Endothelial cell of umbilical vein (primary cell): Measurements from ENCODE around the gene TTLL13. TPM values are rescaled to one million over a fixed set of nuclear protein-coding genes. Genes with fewer than 3 reads are reported as not detected.

Source experiments
- BruUV-seq: library from RNA; stranded (reverse); fragments of 400-500 nt; replicated peaks from 2 replicates; lab custom pipeline; 2021; lab: Mats Ljungman, UMichigan
- CTCF ChIA-PET: fragments of 300-600, 350-600 bp; sonication (Branson Sonifier 250); formaldehyde crosslinking; loops from one replicate; lab custom pipeline; 2021; ENCODE audit warnings: antibody characterized with exemption, inconsistent platforms; lab: Charles Lee
- POLR2A ChIA-PET: fragments of 300-600, 350-600 bp; sonication (Branson Sonifier 250); formaldehyde crosslinking; loops from one replicate; lab custom pipeline; 2021; ENCODE audit warnings: antibody characterized with exemption, inconsistent platforms; lab: Charles Lee
- DNase-seq: peaks from one replicate; pipeline ENCODE4 v3.0.0-alpha.2; 2011; ENCODE audit warnings: low read depth, low spot score
- FAIRE-seq: peaks from 2 replicates; lab custom pipeline; 2011; peaks lifted over from hg19 to GRCh38; lab: Jason Lieb, UNC
- H2AFZ ChIP-seq: 2 replicates; pipeline ENCODE4 v1.6.0; 2012; ENCODE audit warnings: low read depth, low read length, control low read depth, inconsistent platforms
- H3K27ac ChIP-seq: 2 replicates; pipeline ENCODE4 v1.5.1; 2011; ENCODE audit warnings: low read depth, mild to moderate bottlenecking, control low read depth, low read length, moderate library complexity; ENCODE audit not compliant: insufficient read depth
- H3K27me3 ChIP-seq, 2 experiments: 2 replicates each; pipeline versions ENCODE4 v1.6.0 to v1.6.1; 2011; ENCODE audit warnings: low read length in 2 of 2, mixed read lengths in 1 of 2; ENCODE audit not compliant: control insufficient read depth in 2 of 2, insufficient read depth in 2 of 2
- H3K36me3 ChIP-seq, 2 experiments: 2 replicates in 1 of 2; 3 replicates in 1 of 2; pipeline ENCODE4 v1.5.1; 2011; ENCODE audit warnings: low read length in 2 of 2, mild to moderate bottlenecking in 1 of 2, moderate library complexity in 1 of 2; ENCODE audit not compliant: control insufficient read depth in 2 of 2, insufficient read depth in 2 of 2; ENCODE audit errors: extremely low read depth in 1 of 2
- H3K4me1 ChIP-seq: 3 replicates; pipeline ENCODE4 v1.5.1; 2011; ENCODE audit warnings: mild to moderate bottlenecking, low read length; ENCODE audit not compliant: control insufficient read depth, insufficient read depth; ENCODE audit errors: extremely low read depth
- H3K4me2 ChIP-seq: 2 replicates; pipeline ENCODE4 v1.6.1; 2011; ENCODE audit warnings: low read length, control low read depth, mixed read lengths; ENCODE audit not compliant: insufficient read depth
- H3K4me3 ChIP-seq, 3 experiments: fragments of 200-600 bp in 1 of 3; sonication (generic), shearing (Covaris generic) in 1 of 3; replicated peaks in 1 of 3; 2 replicates each; pipeline ENCODE4 v1.5.1; 2011 to 2016; ENCODE audit warnings: control low read depth in 3 of 3, low read length in 3 of 3, mild to moderate bottlenecking in 2 of 3, inconsistent platforms in 1 of 3, low read depth in 1 of 3, moderate library complexity in 1 of 3; ENCODE audit not compliant: insufficient read depth in 1 of 3
- H3K79me2 ChIP-seq: 2 replicates; pipeline ENCODE4 v1.6.0; 2012; ENCODE audit warnings: low read length, inconsistent platforms; ENCODE audit not compliant: control insufficient read depth, insufficient read depth
- H3K9ac ChIP-seq: replicated peaks from 2 replicates; pipeline ENCODE3; 2011; ENCODE audit warnings: low read length, control low read depth; ENCODE audit not compliant: insufficient read depth; ENCODE audit errors: extremely low read depth
- H3K9me1 ChIP-seq: replicated peaks from 3 replicates; pipeline ENCODE4 v1.6.0; 2011; ENCODE audit warnings: mild to moderate bottlenecking, low read length; ENCODE audit not compliant: control insufficient read depth, insufficient read depth; ENCODE audit errors: extremely low read depth
- H3K9me3 ChIP-seq: replicated peaks from 2 replicates; pipeline ENCODE4 v1.5.1; 2012; ENCODE audit warnings: low read length, inconsistent platforms; ENCODE audit not compliant: control insufficient read depth, insufficient read depth
- H4K20me1 ChIP-seq: replicated peaks from 2 replicates; pipeline ENCODE3; 2011; ENCODE audit warnings: mild to moderate bottlenecking, low read length; ENCODE audit not compliant: control insufficient read depth, insufficient read depth; ENCODE audit errors: extremely low read depth
- CTCF ChIP-seq, 2 donors: IDR thresholded peaks; 1 replicate in 1 of 2; 2 replicates in 1 of 2; pipeline ENCODE4 v1.5.1; 2011; ENCODE audit warnings: low read length in 2 of 2, mild to moderate bottlenecking in 2 of 2, moderate library complexity in 2 of 2, control low read depth in 1 of 2, inconsistent platforms in 1 of 2, low read depth in 1 of 2; ENCODE audit not compliant: insufficient read depth in 1 of 2; ENCODE audit errors: extremely low read depth in 1 of 2
- EZH2 ChIP-seq: IDR thresholded peaks from 2 replicates; pipeline ENCODE4 v1.6.1; 2012; ENCODE audit warnings: borderline replicate concordance, low read depth, mild to moderate bottlenecking, moderate library complexity, low read length, inconsistent platforms; ENCODE audit not compliant: severe bottlenecking
- FOS ChIP-seq: IDR thresholded peaks from 2 replicates; pipeline ENCODE4 v1.6.1; 2011; ENCODE audit warnings: mild to moderate bottlenecking, low read length, moderate library complexity, borderline replicate concordance; ENCODE audit not compliant: insufficient read depth
- GATA2 ChIP-seq: IDR thresholded peaks from 2 replicates; pipeline ENCODE4 v1.7.0; 2011; ENCODE audit warnings: low read depth, mild to moderate bottlenecking, moderate library complexity, mixed read lengths, low read length; ENCODE audit not compliant: insufficient read length, insufficient read depth
- JUN ChIP-seq: IDR thresholded peaks from 2 replicates; pipeline ENCODE4 v1.6.1; 2011; ENCODE audit warnings: borderline replicate concordance, low read depth; ENCODE audit not compliant: insufficient read length, insufficient read depth
- MAX ChIP-seq: IDR thresholded peaks from 2 replicates; pipeline ENCODE4 v1.6.1; 2011; ENCODE audit not compliant: insufficient read depth, insufficient read length
- MYC ChIP-seq: IDR thresholded peaks from one replicate; pipeline ENCODE4 v1.6.1; 2011; ENCODE audit warnings: mild to moderate bottlenecking, low read depth, low read length
- POLR2A ChIP-seq: IDR thresholded peaks from 2 replicates; pipeline ENCODE4 v1.6.1; 2012; ENCODE audit warnings: low read depth, mild to moderate bottlenecking, control low read depth, low read length
- POLR2AphosphoS5 ChIP-seq: IDR thresholded peaks from 2 replicates; pipeline ENCODE4 v1.6.1; 2012; ENCODE audit warnings: low read depth, mild to moderate bottlenecking, control low read depth, low read length, moderate library complexity; ENCODE audit not compliant: insufficient read depth
- dilution Hi-C: fragments of 300-500 bp; cut with MboI; formaldehyde crosslinking; loops from one replicate; pipeline ENCODE4 v1.15.0; 2019; ENCODE audit warnings: low sequenced_read_pairs; ENCODE audit not compliant: extremely low pct_ligation_motif_present
- intact Hi-C: fragments of 100-400 bp; cut with micrococcal nuclease; formaldehyde crosslinking; loops from one replicate; pipeline ENCODE4 v1.10.0; 2022
- polyA plus RNA-seq, 4 experiments: library from polyadenylated mRNA; depleted of rRNA in 3 of 4; stranded (reverse) in 3 of 4; unstranded in 1 of 4; fragments of >200 nt; gene quantifications; 2 replicates each; pipeline versions ENCODE4 v1.2.1 to v1.2.3, GENCODE V29; 2011 to 2012; ENCODE audit warnings: missing spikeins in 1 of 4
- total RNA-seq: library from RNA; stranded (reverse); gene quantifications from 2 replicates; pipeline ENCODE4 v1.2.3, GENCODE V29; 2021

Gene TTLL13
- total and polyA plus RNA-seq, 2 donors (not counting 3 experiments of a cell fraction or from before 2014, with no cell fraction given): 0.04 TPM; not detected in 1

DNA sequence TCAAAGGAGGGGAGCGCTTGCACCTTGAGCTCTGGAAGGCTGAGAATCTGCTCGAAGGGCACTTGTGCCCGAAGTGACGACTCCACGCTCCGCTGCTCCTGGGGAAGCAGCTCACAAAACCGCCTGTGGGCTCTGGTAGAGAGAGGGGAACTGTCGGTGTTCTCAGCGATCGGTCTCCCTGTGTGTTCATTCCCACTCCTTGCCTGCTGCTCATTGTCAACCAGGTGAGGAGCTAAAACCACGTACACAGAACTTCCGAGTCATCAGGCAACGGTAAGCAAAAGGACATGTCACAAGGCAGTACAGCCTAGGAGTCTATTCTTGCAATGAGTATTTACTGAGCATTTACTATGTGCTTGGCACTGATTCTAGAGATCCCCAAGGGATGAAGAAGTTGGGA is 17.2 kb upstream of the TTLL13 start:
- POLR2A ChIA-PET: interaction anchor here (0.6 kb wide), 1 partner anchor 783 kb away, joined by 3 read pairs; no protein-coding TSS in a partner anchor
- Histone ChIP-seq H3K79me2 (peaks cover 11% of the 10 kb centered on the region), H3K4me1 (peaks cover 18% of the 10 kb centered on the region), H2AFZ (no peak overlapping the region), H3K9me1 (no peaks in the 10 kb centered on the region), H3K9ac (no peak overlapping the region), H3K27me3 (no peaks in the 10 kb centered on the region), H3K4me2 (no peak overlapping the region), H3K27ac (no peak overlapping the region), H4K20me1 (no peaks in the 10 kb centered on the region), H3K4me3 (no peak overlapping the region), H3K36me3 (peaks cover 3 to 17% of the 10 kb centered on the region in 2 experiments), H3K9me3 (no peaks in the 10 kb centered on the region)
- dilution Hi-C loops (no loop called here), intact Hi-C loops (loop anchor here (5.0 kb wide), 1 partner anchor 130 kb away; the partner anchor contains the start of gene IDH2)
- TF ChIP-seq POLR2A (no peak), MAX (no peak), FOS (no peak), MYC (no peak), POLR2AphosphoS5 (no peak), EZH2 (no peak), GATA2 (no peak), JUN (no peak), CTCF (IDR thresholded peaks at IDR 0.05; ENCODE audit: extremely low read depth in 1 of 2, insufficient read depth in 1 of 2, low read depth in 1 of 2, low read length in 2 of 2) (no peak)
- CTCF ChIA-PET: interaction anchor here (1.0 to 5.2 kb wide), 6 partner anchors 11 to 89 kb away, joined by 3 to 47 read pairs (median 4); no protein-coding TSS in a partner anchor
- BruUV-seq: no TSS peak
- DNase-seq (no peak), FAIRE-seq (no peak)
